ENCODE results near the gene TMPRSS13.
A peak's percentile ranks its signal among the peaks of the same experiment; 100 is the strongest.

The TMPRSS13 gene

DNA sequence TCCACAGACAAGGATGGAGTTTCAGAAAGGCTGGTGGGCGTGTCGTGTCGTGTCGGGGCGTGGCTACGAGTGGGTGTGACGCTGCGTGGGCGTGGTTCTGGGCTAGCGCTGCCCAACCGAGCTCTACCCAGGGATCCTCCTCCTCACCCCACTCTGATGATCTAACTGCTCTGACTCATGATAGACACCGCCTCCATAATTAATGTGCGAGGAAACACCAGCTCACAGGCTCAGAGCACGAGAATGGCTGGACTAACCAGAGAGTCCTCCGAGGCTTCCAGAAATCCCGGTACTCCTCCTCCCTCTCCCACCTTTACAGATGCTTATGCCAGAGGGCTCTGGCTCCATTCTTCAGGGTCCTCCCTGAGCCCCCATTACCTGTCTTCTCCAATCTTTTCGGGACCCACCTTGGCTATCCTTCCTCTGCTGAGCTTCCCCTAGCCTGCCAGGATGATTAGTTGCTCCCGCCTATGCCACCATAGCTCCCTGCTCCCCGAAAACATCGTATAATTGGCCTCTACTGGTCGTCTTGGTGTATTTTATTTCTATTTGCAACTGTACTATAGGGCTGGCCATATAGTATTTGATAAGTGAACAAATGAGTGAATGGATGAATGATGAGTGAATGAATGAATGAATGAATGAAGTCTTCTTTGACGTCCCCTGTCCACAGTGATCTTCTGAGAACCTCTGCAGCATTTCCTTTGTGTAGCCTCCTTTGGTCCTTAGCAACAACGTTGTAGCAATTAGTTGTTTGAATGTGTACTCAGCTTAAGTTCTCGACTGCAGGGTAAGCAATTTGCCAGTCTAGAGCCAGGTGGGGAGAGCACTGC, 21.7 kb downstream of the TMPRSS13 start:
- Histone ChIP-seq H3K9me3 (ENCODE audit: control insufficient read depth, low read length) (no peaks in the 10 kb centered on the region), H3K4me3 (ENCODE audit: insufficient read depth, low read depth, low read length, poor library complexity, severe bottlenecking) (no peak overlapping the region), H3K27ac (ENCODE audit: insufficient read depth, low read length, poor library complexity, severe bottlenecking) (no peak overlapping the region), H3K4me1 (ENCODE audit: control insufficient read depth, insufficient read depth, low read length, poor library complexity, severe bottlenecking) (no peaks in the 10 kb centered on the region), H3K27me3 (replicated peaks; ENCODE audit: control insufficient read depth, insufficient read depth, low read length, poor library complexity, severe bottlenecking) (no peaks in the 10 kb centered on the region), H3K36me3 (ENCODE audit: control insufficient read depth, insufficient read depth, low read length) (no peaks in the 10 kb centered on the region)
- DNase-seq: peak; percentile 18 to 44 (median 43)

GRCh38 chr11:117906710-117907109, 22.5 kb downstream of the TMPRSS13 start:
- DNase-seq: no peak

DNA sequence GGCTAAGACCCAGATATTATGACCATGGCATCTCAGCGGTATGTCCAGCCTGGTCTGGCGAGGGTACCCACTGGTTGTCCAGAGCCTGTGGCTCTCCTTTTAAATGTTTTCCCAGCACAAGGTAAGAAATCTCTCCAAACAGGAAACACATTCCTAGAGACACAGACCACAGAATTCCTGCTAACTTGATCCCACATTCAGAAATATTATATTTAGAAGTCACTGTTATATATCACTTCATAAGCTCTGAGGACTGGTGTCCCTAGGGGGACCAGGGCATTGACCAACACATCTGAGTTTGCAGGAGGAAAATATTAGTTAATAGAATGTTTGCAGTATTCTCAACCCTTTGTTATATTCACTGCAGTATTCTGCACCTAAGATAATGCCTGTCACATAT, 23.1 kb downstream of the TMPRSS13 start:
- Histone ChIP-seq H3K4me1 (ENCODE audit: control insufficient read depth, insufficient read depth, low read length, poor library complexity, severe bottlenecking) (no peaks in the 10 kb centered on the region), H3K9me3 (ENCODE audit: control insufficient read depth, low read length) (no peaks in the 10 kb centered on the region), H3K27ac (ENCODE audit: insufficient read depth, low read length, poor library complexity, severe bottlenecking) (no peak overlapping the region), H3K36me3 (ENCODE audit: control insufficient read depth, insufficient read depth, low read length) (no peaks in the 10 kb centered on the region), H3K27me3 (replicated peaks; ENCODE audit: control insufficient read depth, insufficient read depth, low read length, poor library complexity, severe bottlenecking) (no peaks in the 10 kb centered on the region), H3K4me3 (ENCODE audit: insufficient read depth, low read depth, low read length, poor library complexity, severe bottlenecking) (no peak overlapping the region)
- DNase-seq: no peak

More at GRCh38 chr11:117906710-117907109, 22.5 kb downstream of the TMPRSS13 start:
- Histone ChIP-seq H3K27me3 (replicated peaks; ENCODE audit: control insufficient read depth, insufficient read depth, low read length, poor library complexity, severe bottlenecking) (no peaks in the 10 kb centered on the region), H3K27ac (ENCODE audit: insufficient read depth, low read length, poor library complexity, severe bottlenecking) (no peak overlapping the region), H3K4me3 (ENCODE audit: insufficient read depth, low read depth, low read length, poor library complexity, severe bottlenecking) (no peak overlapping the region), H3K4me1 (ENCODE audit: control insufficient read depth, insufficient read depth, low read length, poor library complexity, severe bottlenecking) (no peaks in the 10 kb centered on the region), H3K9me3 (ENCODE audit: control insufficient read depth, low read length) (no peaks in the 10 kb centered on the region), H3K36me3 (ENCODE audit: control insufficient read depth, insufficient read depth, low read length) (no peaks in the 10 kb centered on the region)

- DNase-seq: no peak
- H3K36me3 ChIP-seq (ENCODE audit: control insufficient read depth, insufficient read depth, low read length): no peaks in the 10 kb centered on the region
- no peaks in the 10 kb centered on the region for H3K27me3 ChIP-seq (replicated peaks; ENCODE audit: control insufficient read depth, insufficient read depth, low read length, poor library complexity, severe bottlenecking)
Observed at GRCh38 chr11:117905524-117905923, 23.7 kb downstream of the TMPRSS13 start.

DNA sequence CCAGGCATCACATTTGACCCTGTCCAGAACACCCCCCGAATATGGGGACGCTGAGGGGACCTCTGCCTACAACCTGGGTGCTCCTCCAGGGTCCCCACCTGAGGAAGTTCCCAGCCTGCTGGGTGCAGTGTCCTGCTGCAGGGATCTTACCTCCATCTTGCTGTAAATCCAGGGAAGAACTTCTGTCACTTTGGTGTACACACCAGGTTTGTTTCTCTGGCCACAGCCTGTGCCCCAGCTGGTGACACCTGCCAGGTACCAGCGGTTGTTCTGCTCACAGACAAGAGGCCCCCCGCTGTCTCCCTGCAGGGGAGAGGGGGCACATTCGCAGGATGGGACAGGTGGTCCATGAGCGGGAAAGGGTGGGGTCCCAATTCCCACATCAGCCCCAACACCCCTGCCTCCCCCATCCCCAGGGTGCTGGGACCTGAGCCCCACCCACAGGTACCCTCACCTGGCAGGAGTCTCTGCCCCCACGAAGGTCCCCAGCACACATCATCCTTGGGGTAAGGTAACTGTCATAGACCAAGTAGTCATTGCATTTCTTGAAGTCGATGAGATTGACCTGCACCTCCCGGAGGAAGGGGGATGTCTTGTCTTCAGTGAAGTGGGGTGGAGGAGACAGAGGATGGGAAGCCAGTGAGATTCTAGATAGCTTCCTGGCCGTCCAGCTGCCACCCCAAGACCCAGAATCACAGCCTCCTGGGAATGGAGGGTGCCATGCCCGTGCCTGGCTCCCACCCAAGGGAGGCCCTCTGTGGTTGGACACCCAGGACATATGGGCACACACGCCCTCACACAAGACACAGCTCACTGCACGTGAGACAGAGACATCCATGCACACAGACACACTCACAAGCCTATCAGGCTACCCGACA, 25.5 kb downstream of the TMPRSS13 start:
- H3K4me3 ChIP-seq (ENCODE audit: insufficient read depth, low read depth, low read length, poor library complexity, severe bottlenecking): no peak overlapping the region
- no peaks in the 10 kb centered on the region for H3K4me1 ChIP-seq (ENCODE audit: control insufficient read depth, insufficient read depth, low read length, poor library complexity, severe bottlenecking)
- no peaks in the 10 kb centered on the region for H3K27me3 ChIP-seq (replicated peaks; ENCODE audit: control insufficient read depth, insufficient read depth, low read length, poor library complexity, severe bottlenecking)
- no peak overlapping the region for H3K27ac ChIP-seq (ENCODE audit: insufficient read depth, low read length, poor library complexity, severe bottlenecking)
- no peak for DNase-seq
- no peaks in the 10 kb centered on the region for H3K36me3 ChIP-seq (ENCODE audit: control insufficient read depth, insufficient read depth, low read length)
- H3K9me3 ChIP-seq (ENCODE audit: control insufficient read depth, low read length): no peaks in the 10 kb centered on the region

More at GRCh38 chr11:117905524-117905923, 23.7 kb downstream of the TMPRSS13 start:
- Histone ChIP-seq H3K27ac (ENCODE audit: insufficient read depth, low read length, poor library complexity, severe bottlenecking) (no peak overlapping the region), H3K9me3 (ENCODE audit: control insufficient read depth, low read length) (no peaks in the 10 kb centered on the region), H3K4me3 (ENCODE audit: insufficient read depth, low read depth, low read length, poor library complexity, severe bottlenecking) (no peak overlapping the region), H3K4me1 (ENCODE audit: control insufficient read depth, insufficient read depth, low read length, poor library complexity, severe bottlenecking) (no peaks in the 10 kb centered on the region)

GRCh38 chr11:117902001-117902845, 27.0 kb downstream of the TMPRSS13 start:
- Histone ChIP-seq H3K36me3 (ENCODE audit: control insufficient read depth, insufficient read depth, low read length) (no peaks in the 10 kb centered on the region), H3K27ac (ENCODE audit: insufficient read depth, low read length, poor library complexity, severe bottlenecking) (no peak overlapping the region), H3K9me3 (ENCODE audit: control insufficient read depth, low read length) (no peaks in the 10 kb centered on the region), H3K4me1 (ENCODE audit: control insufficient read depth, insufficient read depth, low read length, poor library complexity, severe bottlenecking) (no peaks in the 10 kb centered on the region), H3K4me3 (ENCODE audit: insufficient read depth, low read depth, low read length, poor library complexity, severe bottlenecking) (no peak overlapping the region), H3K27me3 (replicated peaks; ENCODE audit: control insufficient read depth, insufficient read depth, low read length, poor library complexity, severe bottlenecking) (no peaks in the 10 kb centered on the region)
- no peak for DNase-seq

- H3K27me3 ChIP-seq (replicated peaks; ENCODE audit: control insufficient read depth, insufficient read depth, low read length, poor library complexity, severe bottlenecking): no peaks in the 10 kb centered on the region
- H3K27ac ChIP-seq (ENCODE audit: insufficient read depth, low read length, poor library complexity, severe bottlenecking): no peak overlapping the region
- no peaks in the 10 kb centered on the region for H3K36me3 ChIP-seq (ENCODE audit: control insufficient read depth, insufficient read depth, low read length)
- H3K4me3 ChIP-seq (ENCODE audit: insufficient read depth, low read depth, low read length, poor library complexity, severe bottlenecking): no peak overlapping the region
- DNase-seq: no peak
- no peaks in the 10 kb centered on the region for H3K4me1 ChIP-seq (ENCODE audit: control insufficient read depth, insufficient read depth, low read length, poor library complexity, severe bottlenecking)
- no peaks in the 10 kb centered on the region for H3K9me3 ChIP-seq (ENCODE audit: control insufficient read depth, low read length)
Observed at GRCh38 chr11:117901601-117902000, 27.6 kb downstream of the TMPRSS13 start.

DNA sequence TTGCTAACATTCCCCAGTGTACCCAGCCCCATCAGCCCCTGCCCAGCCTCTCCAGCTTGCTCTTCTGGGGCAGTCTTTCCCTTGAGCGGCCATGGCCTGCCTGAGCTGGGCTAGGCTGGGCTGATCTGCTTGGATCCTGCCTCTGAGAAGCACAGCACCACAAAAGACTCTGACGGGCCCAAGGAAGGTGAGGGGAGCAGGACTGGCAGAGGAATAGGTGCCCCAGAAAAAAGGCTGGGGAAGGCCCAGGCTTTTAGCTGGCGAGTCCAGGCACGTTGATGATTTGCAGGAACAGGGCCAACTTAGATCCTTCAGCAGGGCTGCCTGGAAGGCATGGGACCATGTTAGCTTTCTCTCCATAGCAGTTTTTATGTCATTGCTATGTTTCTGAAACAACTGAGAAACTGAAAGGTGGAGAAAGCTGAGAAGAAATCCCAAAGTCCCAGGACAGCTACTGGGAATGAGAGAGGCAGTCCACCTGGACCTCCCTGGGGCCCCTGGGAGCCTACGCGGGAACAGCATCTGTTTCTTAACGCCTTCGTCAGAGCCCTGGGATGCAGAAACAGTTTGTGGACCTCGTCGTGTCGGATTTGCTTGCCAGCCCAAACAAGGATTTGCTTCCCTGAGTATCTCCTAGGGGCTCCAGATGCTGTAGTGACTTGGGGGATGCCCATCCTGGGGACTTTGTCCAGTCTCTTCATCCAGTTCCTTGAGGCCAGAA, 28.3 kb downstream of the TMPRSS13 start:
- no peaks in the 10 kb centered on the region for H3K9me3 ChIP-seq (ENCODE audit: control insufficient read depth, low read length)
- H3K27ac ChIP-seq (ENCODE audit: insufficient read depth, low read length, poor library complexity, severe bottlenecking): no peak overlapping the region
- H3K27me3 ChIP-seq (replicated peaks; ENCODE audit: control insufficient read depth, insufficient read depth, low read length, poor library complexity, severe bottlenecking): no peaks in the 10 kb centered on the region
- H3K4me1 ChIP-seq (ENCODE audit: control insufficient read depth, insufficient read depth, low read length, poor library complexity, severe bottlenecking): no peaks in the 10 kb centered on the region
- no peak for DNase-seq
- H3K4me3 ChIP-seq (ENCODE audit: insufficient read depth, low read depth, low read length, poor library complexity, severe bottlenecking): no peak overlapping the region
- no peaks in the 10 kb centered on the region for H3K36me3 ChIP-seq (ENCODE audit: control insufficient read depth, insufficient read depth, low read length)

GRCh38 chr11:117900121-117900648, 29.0 kb downstream of the TMPRSS13 start:
- Histone ChIP-seq H3K27ac (ENCODE audit: insufficient read depth, low read length, poor library complexity, severe bottlenecking) (no peak overlapping the region), H3K4me1 (ENCODE audit: control insufficient read depth, insufficient read depth, low read length, poor library complexity, severe bottlenecking) (no peaks in the 10 kb centered on the region), H3K4me3 (ENCODE audit: insufficient read depth, low read depth, low read length, poor library complexity, severe bottlenecking) (no peak overlapping the region), H3K9me3 (ENCODE audit: control insufficient read depth, low read length) (no peaks in the 10 kb centered on the region), H3K36me3 (ENCODE audit: control insufficient read depth, insufficient read depth, low read length) (no peaks in the 10 kb centered on the region), H3K27me3 (replicated peaks; ENCODE audit: control insufficient read depth, insufficient read depth, low read length, poor library complexity, severe bottlenecking) (no peaks in the 10 kb centered on the region)
- DNase-seq: no peak

Data from effector memory CD4-positive, alpha-beta T cell (primary cell).